Hepatocyte (in vitro differentiated cells): ENCODE measurements around the gene ZCCHC24. TPM values are rescaled to one million over a fixed set of nuclear protein-coding genes. Genes with fewer than 3 reads are reported as not detected.

ENCODE experiments used
- DNase-seq: peaks from one replicate; pipeline ENCODE4 v3.0.0-alpha.2; 2016; ENCODE audit warnings: low spot score
- H2AFZ ChIP-seq: fragments of 200-600 bp; sonication (generic); 2 replicates; pipeline ENCODE4 v1.6.0; 2016; ENCODE audit warnings: antibody characterized with exemption, mild to moderate bottlenecking
- H3K27ac ChIP-seq: fragments of 200-600 bp; sonication (generic); 2 replicates; pipeline ENCODE4 v1.5.1; 2016; ENCODE audit warnings: mild to moderate bottlenecking
- H3K27me3 ChIP-seq: fragments of 200-600 bp; sonication (generic); 2 replicates; pipeline ENCODE4 v1.6.1; 2016
- H3K36me3 ChIP-seq: fragments of 200-600 bp; sonication (generic); replicated peaks from 2 replicates; pipeline ENCODE4 v1.5.1; 2016; ENCODE audit warnings: low read depth; ENCODE audit not compliant: insufficient read depth
- H3K4me1 ChIP-seq: fragments of 200-600 bp; sonication (generic); 2 replicates; pipeline ENCODE4 v1.5.1; 2016; ENCODE audit warnings: mild to moderate bottlenecking, moderate library complexity; ENCODE audit not compliant: insufficient read depth
- H3K4me2 ChIP-seq: fragments of 200-600 bp; sonication (generic); 2 replicates; pipeline ENCODE4 v1.6.0; 2016
- H3K4me3 ChIP-seq: fragments of 200-600 bp; sonication (generic); 2 replicates; pipeline ENCODE4 v1.5.1; 2016; ENCODE audit warnings: mild to moderate bottlenecking
- H3K79me2 ChIP-seq: fragments of 200-600 bp; sonication (generic); 2 replicates; pipeline ENCODE4 v1.6.0; 2017; ENCODE audit warnings: mild to moderate bottlenecking
- H3K9me2 ChIP-seq: fragments of 200-600 bp; sonication (generic); replicated peaks from 2 replicates; pipeline ENCODE4 v1.6.0; 2017; ENCODE audit warnings: mild to moderate bottlenecking; ENCODE audit not compliant: insufficient read depth
- H3K9me3 ChIP-seq: fragments of 200-600 bp; sonication (generic); 2 replicates; pipeline ENCODE4 v1.5.1; 2016; ENCODE audit warnings: low read depth, mild to moderate bottlenecking
- H4K20me1 ChIP-seq: fragments of 200-600 bp; sonication (generic); 2 replicates; pipeline ENCODE4 v1.6.0; 2016; ENCODE audit warnings: mild to moderate bottlenecking; ENCODE audit not compliant: insufficient read depth, poor library complexity, severe bottlenecking
- EZH2 ChIP-seq: fragments of 200-600 bp; sonication (generic); IDR thresholded peaks from 2 replicates; pipeline ENCODE4 v1.6.1; 2016; ENCODE audit warnings: antibody characterized with exemption, mild to moderate bottlenecking, borderline replicate concordance
- EZH2phosphoT487 ChIP-seq: fragments of 200-600 bp; sonication (generic); IDR thresholded peaks from one replicate; pipeline ENCODE4 v1.6.1; 2018; ENCODE audit warnings: antibody characterized with exemption, mild to moderate bottlenecking, low read depth, moderate library complexity; ENCODE audit not compliant: unreplicated experiment, severe bottlenecking
- WGBS: methylation state at CpG from one replicate; pipeline ENCODE4 v1.1.6; 2016; ENCODE audit warnings: low lambda C conversion rate; ENCODE audit errors: missing lambda C conversion rate; 5-methylcytosine and 5-hydroxymethylcytosine counted together
- polyA plus RNA-seq: library from polyadenylated mRNA; unstranded; fragments of >200 nt; fragmentation: Nextera tagmentation; extraction: Ambion mirVana; gene quantifications from 2 replicates; pipeline ENCODE4 v1.2.1, GENCODE V29; 2016
- total RNA-seq: library from RNA; depleted of rRNA; stranded (reverse); fragments of >200 nt; gene quantifications from 2 replicates; pipeline ENCODE4 v1.2.3, GENCODE V29; 2014
- TF ChIP-seq, protein P1 (sequence below): fragments of 200-600 bp; sonication (generic); IDR thresholded peaks from 2 replicates; pipeline ENCODE4 v1.5.1; 2016; ENCODE audit warnings: antibody characterized with exemption, mild to moderate bottlenecking; ENCODE audit not compliant: poor library complexity

Gene ZCCHC24
- total and polyA plus RNA-seq, 2 experiments from 2014 or later, result 20.1 to 20.6 TPM

GRCh38 chr10:79412516-79412915, 32.9 kb downstream of the ZCCHC24 start:
- 94% methylated on average over 11 of the region's 11 CpGs for WGBS
- Histone ChIP-seq H4K20me1 (peaks cover 6% of the 10 kb centered on the region), H3K27ac (no peak overlapping the region), H3K4me1 (peaks cover 24% of the 10 kb centered on the region), H3K79me2 (peaks cover 36% of the 10 kb centered on the region), H2AFZ (no peak overlapping the region), H3K9me3 (no peaks in the 10 kb centered on the region), H3K27me3 (no peaks in the 10 kb centered on the region), H3K9me2 (no peaks in the 10 kb centered on the region), H3K4me2 (no peak overlapping the region), H3K4me3 (no peak overlapping the region), H3K36me3 (no peaks in the 10 kb centered on the region)
- no peak for DNase-seq
- no peak for TF ChIP-seq EZH2phosphoT487
- TF ChIP-seq, protein P1, sequence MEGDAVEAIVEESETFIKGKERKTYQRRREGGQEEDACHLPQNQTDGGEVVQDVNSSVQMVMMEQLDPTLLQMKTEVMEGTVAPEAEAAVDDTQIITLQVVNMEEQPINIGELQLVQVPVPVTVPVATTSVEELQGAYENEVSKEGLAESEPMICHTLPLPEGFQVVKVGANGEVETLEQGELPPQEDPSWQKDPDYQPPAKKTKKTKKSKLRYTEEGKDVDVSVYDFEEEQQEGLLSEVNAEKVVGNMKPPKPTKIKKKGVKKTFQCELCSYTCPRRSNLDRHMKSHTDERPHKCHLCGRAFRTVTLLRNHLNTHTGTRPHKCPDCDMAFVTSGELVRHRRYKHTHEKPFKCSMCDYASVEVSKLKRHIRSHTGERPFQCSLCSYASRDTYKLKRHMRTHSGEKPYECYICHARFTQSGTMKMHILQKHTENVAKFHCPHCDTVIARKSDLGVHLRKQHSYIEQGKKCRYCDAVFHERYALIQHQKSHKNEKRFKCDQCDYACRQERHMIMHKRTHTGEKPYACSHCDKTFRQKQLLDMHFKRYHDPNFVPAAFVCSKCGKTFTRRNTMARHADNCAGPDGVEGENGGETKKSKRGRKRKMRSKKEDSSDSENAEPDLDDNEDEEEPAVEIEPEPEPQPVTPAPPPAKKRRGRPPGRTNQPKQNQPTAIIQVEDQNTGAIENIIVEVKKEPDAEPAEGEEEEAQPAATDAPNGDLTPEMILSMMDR, result no peak
- no peak for TF ChIP-seq EZH2

DNA sequence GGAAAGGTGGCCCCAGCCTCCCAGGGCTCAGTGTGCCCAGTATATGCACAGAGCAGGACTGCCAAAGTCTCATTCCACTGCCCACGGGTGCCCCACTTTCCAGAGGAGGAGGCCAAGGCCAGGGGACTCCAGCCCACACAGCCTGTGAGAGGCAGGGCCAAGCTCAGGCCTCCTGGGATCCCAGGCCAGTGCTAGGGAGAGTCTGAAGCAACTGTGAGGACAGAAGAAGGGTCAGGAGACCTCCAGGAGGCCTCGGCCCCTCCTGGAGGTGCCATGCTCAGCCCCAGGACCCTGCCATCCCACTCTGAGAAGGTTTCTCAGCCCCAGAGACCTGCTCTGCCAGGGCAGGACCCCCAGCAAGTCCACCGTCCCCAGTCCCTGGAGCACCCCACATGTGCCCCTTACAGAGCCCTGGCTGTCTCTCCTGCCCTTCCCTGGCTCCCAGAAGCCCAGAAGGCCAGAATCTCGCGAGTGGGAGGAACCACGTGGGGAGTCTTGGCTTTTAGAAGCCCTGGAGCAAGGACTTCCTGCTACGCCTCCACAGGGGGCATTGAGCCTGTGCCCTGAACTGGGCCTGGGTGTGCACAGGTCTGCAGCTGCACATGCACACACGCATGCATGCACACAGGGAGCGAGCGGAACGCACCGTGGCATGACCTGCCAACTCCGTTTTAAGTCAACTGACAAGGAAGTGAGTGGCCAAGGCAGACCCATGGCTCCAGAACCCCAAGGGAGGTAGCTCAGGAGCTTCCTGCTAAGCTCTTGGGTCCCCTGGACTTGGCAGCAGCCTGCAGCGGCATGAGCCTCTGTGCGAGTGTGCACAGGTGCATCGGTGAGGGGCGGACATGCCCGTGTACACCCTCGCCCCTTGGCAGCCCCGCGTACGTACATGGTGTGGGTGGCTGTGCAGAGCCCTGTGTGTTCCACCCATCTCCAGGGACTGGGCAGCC, 33.6 kb downstream of the ZCCHC24 start:
- TF ChIP-seq EZH2phosphoT487 (no peak), EZH2 (no peak)
- TF ChIP-seq, protein P1, result no peak
- Histone ChIP-seq H2AFZ (no peak overlapping the region), H3K27ac (no peak overlapping the region), H4K20me1 (peaks cover 6% of the 10 kb centered on the region), H3K4me3 (no peak overlapping the region), H3K9me2 (no peaks in the 10 kb centered on the region), H3K27me3 (no peaks in the 10 kb centered on the region), H3K4me2 (no peak overlapping the region), H3K4me1 (peaks cover 31% of the 10 kb centered on the region), H3K79me2 (peaks cover 36% of the 10 kb centered on the region), H3K9me3 (no peaks in the 10 kb centered on the region), H3K36me3 (no peaks in the 10 kb centered on the region)
- no peak for DNase-seq
- 93% methylated on average over 22 of the region's 22 CpGs for WGBS

- Histone ChIP-seq H3K27me3 (no peaks in the 10 kb centered on the region), H2AFZ (no peak overlapping the region), H3K4me1 (peaks cover 44% of the 10 kb centered on the region), H3K27ac (no peak overlapping the region), H4K20me1 (no peaks in the 10 kb centered on the region), H3K9me2 (no peaks in the 10 kb centered on the region), H3K36me3 (no peaks in the 10 kb centered on the region), H3K4me2 (no peak overlapping the region), H3K9me3 (no peaks in the 10 kb centered on the region), H3K79me2 (peaks cover 33% of the 10 kb centered on the region), H3K4me3 (no peak overlapping the region)
- TF ChIP-seq, protein P1, result no peak
- no peak for TF ChIP-seq EZH2phosphoT487
- no peak for TF ChIP-seq EZH2
- DNase-seq, result no peak
- 85% methylated on average over 10 of the region's 10 CpGs for WGBS
These were observed 34.9 kb downstream of the ZCCHC24 start for GRCh38 chr10:79410315-79411094.
